K562 (cell line): ENCODE measurements around the gene GRIA1. TPM values are rescaled to one million over a fixed set of nuclear protein-coding genes. Genes with fewer than 3 reads are reported as not detected.

Source experiments
- ADNP ChIP-seq: fragments of 200-800 bp; sonication (Bioruptor generic); IDR thresholded peaks from 2 replicates; pipeline ENCODE4 v1.6.1; 2016; ENCODE audit warnings: missing genetic modification characterization, missing compliant biosample characterization
- BRF1 ChIP-seq: IDR thresholded peaks from 3 replicates; pipeline ENCODE4 v1.6.1; 2011; ENCODE audit warnings: borderline replicate concordance, mild to moderate bottlenecking; ENCODE audit not compliant: insufficient read length; ENCODE audit errors: extremely low read depth
- E2F8 ChIP-seq: fragments of 450-650 bp; IDR thresholded peaks from 2 replicates; pipeline ENCODE4 v1.7.1; 2018; ENCODE audit warnings: mild to moderate bottlenecking, low read depth; ENCODE audit not compliant: partially characterized antibody
- ELF2 ChIP-seq: fragments of 250-450 bp; sonication (Bioruptor Pico); IDR thresholded peaks from 2 replicates; pipeline ENCODE4 v1.5.0; 2021; ENCODE audit warnings: mild to moderate bottlenecking
- MAFK ChIP-seq: IDR thresholded peaks from 2 replicates; pipeline ENCODE4 v1.6.1; 2011; ENCODE audit warnings: low read length, improper control_type of control experiment
- THAP12 ChIP-seq: fragments of 250-450 bp; sonication (Bioruptor Pico); IDR thresholded peaks from 2 replicates; pipeline ENCODE4 v1.9.0; 2021; ENCODE audit warnings: mild to moderate bottlenecking, inconsistent platforms
- ZNF282 ChIP-seq: sonication (generic); formaldehyde crosslinking; IDR thresholded peaks from 2 replicates; pipeline ENCODE4 v1.8.1; 2023; ENCODE audit warnings: missing genetic modification reagents
- ZNF311 ChIP-seq: fragments of 250-450 bp; sonication (Bioruptor Pico); IDR thresholded peaks from 2 replicates; pipeline ENCODE4 v1.4.0; 2020; ENCODE audit warnings: mild to moderate bottlenecking, moderate library complexity
- polyA plus RNA-seq, 8 experiments: library from polyadenylated mRNA; depleted of rRNA in 4 of 8; stranded (reverse) in 5 of 8; unstranded in 3 of 8; fragments of >200 nt; fragmentation: Nextera tagmentation in 2 of 8; fragmentation: Illumina TruSeq in 1 of 8; extraction: Ambion mirVana in 2 of 8; extraction: Trizol in 1 of 8; gene quantifications; 2 replicates each; pipeline versions ENCODE4 v1.2.1 to v1.2.3, GENCODE V29; 2011 to 2014; ENCODE audit warnings: inconsistent platforms in 1 of 8, missing spikeins in 1 of 8
- total RNA-seq, 7 experiments: library from RNA; depleted of rRNA in 6 of 7; stranded (reverse); fragments of >200 nt in 6 of 7; fragmentation: Illumina TruSeq in 2 of 7; extraction: Trizol in 2 of 7; gene quantifications; 2 replicates each; pipeline versions ENCODE4 v1.2.1 to v1.2.3, GENCODE V29; 2011 to 2021; ENCODE audit warnings: low replicate concordance in 1 of 7

GRIA1 gene
- total and polyA plus RNA-seq, 9 of the 15 experiments (the other 6 are each of a cell fraction or from before 2014, with no cell fraction given), result not detected

- TF ChIP-seq E2F8 (no peak), ZNF311 (no peak), ELF2 (CRISPR knock-in tag) (no peak), ADNP (no peak), MAFK (no peak), ZNF282 (CRISPR knock-in tag) (no peak), BRF1 (no peak), THAP12 (CRISPR knock-in tag) (no peak)
These were observed 146.4 kb downstream of the GRIA1 start (continued) for GRCh38 chr5:153636670-153637451.
